Islet precursor cell (in vitro differentiated cells): ENCODE results near the gene MDM2.

ENCODE experiments used
- DNase-seq: peaks from one replicate; pipeline ENCODE4 v3.0.0-alpha.2; 2018

The MDM2 gene

DNA sequence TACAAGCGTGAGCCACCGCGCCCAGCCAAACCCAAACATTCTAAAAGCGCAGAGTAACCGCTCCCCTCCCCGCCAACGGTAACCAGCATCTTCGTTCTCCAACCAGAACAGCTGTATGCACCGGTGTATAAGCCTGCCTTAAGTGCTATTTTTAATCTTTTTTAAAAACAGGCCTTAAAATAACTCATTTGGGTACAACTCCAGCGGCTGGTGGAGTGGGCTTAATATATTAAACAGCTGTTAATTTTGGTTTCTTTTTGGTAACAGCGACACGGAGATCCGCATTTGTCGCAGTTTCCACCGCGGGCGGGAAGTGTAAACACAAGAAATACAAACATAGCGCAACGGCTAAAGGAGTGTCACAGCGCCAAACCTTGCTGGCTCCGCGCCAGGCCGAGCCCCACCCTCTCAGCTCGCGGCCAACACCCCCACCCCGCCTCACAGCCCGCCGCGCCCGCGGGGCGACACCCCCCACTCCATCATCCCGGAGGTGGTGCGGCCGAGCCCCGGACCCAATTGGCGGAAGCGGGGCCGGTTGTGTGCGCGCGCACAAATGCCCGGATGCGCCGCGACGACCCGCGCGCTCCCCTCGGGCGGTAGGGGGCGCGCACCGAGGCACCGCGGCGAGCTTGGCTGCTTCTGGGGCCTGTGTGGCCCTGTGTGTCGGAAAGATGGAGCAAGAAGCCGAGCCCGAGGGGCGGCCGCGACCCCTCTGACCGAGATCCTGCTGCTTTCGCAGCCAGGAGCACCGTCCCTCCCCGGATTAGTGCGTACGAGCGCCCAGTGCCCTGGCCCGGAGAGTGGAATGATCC lies at the start of gene MDM2:
TSS of gene MDM2 (plus strand) at position 602 of the 812 bp plus-strand sequence. CDS start 301 bp downstream, outside the sequence.
- DNase-seq = peak; percentile 99

DNA sequence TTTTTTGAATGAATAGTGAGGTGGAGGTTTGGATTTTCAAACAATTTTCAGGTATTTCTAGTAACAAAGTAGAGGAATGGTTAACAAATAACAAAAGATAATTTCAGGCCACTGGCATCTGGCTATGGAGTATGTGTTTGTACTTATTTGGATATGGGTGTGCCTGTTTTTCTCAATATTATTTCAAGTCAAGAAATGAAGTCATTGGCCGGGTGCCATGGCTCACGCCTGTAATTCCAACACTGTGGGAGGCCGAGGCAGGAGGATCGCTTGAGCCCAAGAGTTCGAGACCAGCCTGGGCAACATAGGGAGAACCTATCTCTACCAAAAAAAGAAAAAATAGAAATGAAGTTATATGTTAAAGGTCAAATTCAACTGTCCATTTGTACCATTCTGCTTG lies 48.1 kb upstream of the MDM2 start:
- no peak for DNase-seq

DNA sequence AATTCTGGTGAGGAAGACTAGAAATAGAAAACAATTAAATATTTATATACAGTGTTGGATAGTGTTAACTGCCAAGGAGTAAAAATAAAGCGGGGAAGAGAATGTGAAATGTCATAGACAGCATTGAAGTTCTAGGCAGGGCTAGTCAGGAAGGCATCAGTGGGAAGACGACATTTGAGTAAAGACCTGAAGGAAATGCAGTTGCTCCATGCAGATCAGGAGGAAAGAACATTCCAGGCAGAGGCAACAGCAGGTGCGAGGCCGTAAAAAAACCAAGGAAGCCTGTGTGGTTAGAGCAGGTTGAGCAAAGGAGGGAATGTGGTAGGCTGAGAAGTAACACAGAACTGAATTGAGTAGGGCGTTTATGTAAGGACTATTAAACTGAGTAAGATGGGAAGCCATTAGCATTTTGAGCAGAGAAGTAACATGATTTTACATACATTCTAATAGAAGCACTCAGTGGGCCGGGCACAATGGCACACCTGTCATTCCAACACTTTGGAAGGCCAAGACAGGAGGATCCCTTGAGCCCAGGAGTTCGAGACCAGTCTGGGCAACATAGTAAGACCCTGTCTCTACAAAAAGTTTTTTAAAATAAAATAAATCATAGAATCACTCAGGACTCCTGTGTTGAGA lies 47.1 kb upstream of the MDM2 start:
- DNase-seq = no peak

DNA sequence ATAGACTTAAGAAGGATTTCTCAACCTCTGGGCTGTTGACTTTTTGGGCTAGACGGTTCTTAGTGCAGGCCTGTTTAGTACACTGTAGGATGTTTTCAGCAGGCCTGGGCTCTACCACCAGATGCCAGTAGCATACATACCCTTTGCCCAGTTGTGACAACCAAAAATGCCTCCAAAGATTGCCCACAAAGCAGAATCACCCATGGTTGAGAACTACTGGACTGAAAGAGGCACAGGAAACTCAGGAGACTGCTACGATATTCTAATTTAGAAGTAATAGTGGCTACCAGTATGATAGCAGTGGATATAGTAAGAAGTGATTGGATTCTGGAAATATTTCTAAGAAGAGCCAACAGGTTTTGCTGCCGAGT lies 46.5 kb upstream of the MDM2 start:
- DNase-seq = no peak

DNA sequence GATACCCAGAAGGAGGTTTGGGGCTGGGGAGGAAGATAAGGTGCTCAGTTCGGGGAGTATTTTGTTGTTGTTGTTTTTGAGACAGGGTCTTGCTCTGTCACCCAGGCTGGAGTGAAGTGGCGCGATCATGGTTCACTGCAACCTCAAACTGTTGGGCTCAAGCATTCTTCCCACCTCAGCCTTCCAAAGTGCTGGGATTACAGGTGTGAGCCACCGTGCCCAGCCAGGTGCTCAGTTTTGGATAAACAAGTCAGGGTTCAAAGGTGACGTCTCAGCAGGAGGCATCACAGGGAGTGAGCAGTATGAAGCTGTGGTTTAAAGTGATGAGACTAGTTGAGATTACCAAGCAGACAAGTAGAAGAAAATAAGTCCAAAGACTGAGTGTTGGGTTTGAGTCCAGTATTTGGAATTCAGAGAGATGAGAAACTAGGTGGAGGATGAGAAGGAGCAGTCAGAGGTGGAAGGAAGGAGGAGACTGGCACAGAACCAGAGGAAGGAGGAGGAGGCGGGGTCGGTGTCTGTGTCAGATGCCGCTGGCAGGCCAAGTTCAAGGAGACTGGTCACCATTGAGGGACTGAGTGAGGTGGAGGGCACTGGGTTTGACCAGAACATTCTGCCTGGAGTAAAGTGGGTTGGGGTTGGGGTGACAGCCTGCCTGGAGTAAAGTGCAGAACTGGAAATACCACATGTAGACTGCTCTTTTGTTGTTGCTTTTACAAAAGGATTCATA lies 45.9 kb upstream of the MDM2 start:
- DNase-seq = no peak

DNA sequence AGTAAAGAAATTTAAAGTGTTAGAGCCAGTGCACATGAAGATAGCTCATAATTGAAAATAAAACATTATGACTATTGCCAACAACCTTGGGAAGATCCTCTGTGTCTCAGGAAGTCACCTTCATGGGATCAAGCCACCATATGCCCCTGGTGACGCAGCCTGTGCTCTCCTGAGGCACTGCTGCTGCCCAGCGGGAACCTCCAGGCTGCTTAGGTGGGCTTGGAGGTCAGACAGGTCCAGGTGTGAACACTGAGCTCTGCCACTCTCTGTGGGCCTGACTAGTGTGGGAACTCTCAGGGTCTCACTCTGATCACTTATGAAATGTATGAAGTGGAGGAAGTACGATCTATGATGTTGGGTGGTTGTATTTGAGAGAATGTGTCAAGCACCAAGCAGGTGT lies 45.3 kb upstream of the MDM2 start:
- DNase-seq = no peak

DNA sequence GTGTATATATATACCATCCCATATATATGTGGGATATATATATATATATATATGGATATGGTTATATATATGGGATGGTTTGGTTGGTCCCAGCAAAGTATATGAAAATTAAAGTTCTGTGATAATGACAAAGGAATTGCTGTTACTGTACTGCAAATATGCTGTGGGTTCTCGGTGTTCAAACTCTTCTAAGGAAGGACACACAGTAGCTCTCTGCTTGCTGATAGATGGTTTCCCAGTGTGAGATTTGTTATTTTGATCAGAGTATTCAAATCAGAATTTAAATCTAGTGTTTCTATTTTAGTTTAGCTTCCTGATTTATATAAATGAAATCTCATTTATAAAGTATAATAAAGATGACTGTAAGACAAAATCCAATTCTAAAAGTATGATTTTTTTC lies 42.3 kb upstream of the MDM2 start:
- no peak for DNase-seq

DNA sequence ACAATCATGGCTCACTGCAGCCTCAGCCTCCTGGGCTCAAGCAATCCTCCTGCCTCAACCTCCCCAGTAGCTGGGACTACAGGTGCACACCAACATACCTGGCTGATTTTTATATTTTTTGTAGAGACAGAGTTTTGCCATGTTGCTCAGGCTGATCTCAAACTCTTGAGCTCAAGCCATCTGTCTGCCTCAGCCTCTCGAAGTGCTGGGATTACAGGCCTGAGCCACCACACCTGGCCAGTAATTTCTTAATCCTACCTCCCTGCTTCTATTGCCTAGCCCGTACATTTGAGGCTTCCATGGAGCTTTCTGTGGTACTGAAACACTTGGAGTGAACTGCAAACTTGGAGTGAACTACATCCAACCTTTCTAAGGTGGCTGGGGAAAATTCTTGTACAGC lies 41.3 kb upstream of the MDM2 start:
- DNase-seq = no peak

DNA sequence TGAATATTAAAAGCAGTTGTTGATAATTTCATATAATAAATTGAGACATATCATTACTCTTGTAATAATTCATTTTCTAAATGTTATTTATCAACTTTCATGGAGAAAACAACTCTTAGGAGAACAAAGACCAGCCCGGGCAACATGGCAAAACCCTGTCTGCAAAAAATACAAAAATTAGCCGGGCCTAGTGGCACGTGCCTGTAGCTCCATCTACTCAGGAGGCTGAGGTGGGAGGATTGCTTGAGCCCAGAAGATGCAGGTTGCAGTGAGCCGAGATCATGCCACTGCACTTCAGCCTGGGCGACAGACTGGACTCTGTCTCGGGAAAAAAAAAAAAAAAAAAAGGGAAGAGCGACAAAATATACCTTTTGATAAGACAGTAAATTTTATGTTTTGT lies 40.8 kb upstream of the MDM2 start:
- DNase-seq = no peak

DNA sequence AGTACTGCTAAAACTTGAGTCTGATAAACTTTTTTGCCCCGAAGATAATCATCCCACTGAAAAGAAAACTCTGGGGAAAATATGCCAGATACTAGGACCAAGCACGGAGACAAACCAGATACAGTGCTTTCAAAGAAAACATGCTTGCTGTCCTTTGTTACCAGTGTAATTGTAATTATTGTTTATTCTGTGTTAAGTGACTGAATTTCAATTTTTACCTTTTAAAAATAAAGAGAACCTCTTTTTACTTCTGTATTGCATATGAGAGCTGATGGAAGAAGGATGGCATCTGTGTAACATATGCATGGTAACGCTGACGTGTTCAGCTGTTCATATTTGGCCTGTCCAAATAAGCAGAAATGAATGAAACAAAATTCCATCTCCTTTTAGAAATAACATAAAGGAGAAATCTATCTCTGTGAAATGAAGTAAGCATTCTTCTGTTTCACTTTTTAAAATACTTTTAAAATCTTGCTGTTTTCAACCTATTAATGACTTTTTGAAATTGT lies 39.5 kb upstream of the MDM2 start:
- no peak for DNase-seq

DNA sequence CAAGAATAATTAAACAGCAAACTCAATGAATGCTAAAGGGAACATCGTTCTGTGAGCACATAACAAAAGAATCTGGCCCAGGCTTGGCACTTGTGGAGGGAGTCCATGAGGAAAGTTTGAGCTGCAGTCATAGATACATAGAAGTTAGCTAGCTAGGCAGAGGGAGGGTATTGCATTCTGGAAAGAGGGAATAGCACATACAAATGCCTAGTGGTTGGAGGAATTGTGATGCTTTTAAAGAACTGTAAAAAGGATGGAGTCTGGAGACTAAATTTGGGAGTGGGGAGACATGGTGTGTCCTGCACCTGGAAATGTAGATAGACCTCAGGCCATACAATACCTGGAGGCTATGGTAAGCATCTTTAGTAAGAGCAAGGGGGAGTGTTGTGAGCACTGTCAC lies 38.0 kb upstream of the MDM2 start:
- DNase-seq = no peak

DNA sequence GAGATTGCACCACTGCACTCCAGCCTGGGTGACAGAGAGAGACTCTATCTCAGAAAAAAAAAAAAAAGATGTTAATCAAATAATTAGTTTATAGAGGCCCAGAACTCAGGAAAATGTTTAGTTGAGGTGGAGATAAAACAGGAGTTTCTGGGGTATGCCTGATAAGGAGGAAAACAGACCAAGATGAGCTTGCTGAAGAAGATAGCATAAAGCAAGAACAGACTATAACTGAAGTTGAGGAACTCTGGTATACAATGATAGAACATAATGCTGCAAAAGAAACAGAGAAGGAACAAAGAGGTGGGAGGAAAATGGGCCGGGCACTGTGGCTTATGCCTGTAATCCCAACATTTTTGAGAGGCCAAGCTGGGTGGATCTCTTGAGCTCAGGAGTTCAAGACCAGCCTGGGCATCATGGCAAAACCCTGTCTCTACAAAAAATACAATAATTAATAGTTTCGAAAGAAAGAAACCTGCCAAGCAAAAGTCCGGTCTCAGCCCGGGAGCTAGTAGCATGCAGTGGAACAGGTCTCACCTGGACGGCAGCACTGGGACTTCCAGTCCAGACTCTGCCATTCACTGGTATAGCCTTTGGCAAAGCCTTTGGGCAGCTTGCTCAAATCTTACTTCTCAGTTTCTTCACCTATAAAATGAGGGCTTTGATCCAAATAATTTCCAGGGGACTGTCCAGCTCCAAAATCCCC lies 36.6 kb upstream of the MDM2 start:
- DNase-seq = no peak

DNA sequence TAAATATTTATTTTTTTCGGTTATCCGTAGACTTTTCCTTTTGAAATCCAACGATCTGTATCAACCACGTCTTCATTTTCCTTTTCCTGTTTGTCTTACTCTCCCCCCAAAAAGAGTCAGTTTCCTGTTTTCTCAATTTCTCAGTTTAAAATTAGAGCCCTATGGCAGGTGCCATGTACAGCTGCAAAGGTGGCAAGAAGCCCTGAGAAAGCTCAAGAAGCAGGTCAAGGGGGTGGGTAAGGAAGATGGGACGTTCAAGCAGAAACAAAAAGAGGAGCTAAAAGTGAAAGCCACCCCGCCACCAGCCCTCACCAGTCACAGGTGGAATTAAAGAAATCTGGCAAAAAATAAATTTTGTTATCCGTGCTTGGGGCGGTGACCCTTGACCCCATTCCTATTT lies 35.3 kb upstream of the MDM2 start:
- no peak for DNase-seq

DNA sequence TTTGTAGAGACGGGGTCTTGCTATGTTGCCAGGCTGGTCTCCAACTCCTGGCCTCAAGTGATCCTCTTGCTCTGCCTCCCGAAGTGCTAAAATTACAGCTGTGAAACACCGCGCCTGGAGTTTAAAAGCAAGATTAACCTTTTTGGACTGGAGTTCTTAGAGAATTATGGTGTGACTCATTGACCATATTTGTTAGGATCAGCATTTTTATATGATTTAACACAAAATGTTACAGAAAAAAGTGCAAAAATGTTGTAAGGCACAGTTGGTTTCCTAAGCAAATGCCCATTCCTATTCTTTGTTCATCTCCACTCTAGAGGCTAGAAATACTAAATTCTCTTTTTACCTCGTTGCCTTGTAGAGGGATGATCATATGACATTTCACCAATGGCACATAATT lies 34.4 kb upstream of the MDM2 start:
- no peak for DNase-seq

DNA sequence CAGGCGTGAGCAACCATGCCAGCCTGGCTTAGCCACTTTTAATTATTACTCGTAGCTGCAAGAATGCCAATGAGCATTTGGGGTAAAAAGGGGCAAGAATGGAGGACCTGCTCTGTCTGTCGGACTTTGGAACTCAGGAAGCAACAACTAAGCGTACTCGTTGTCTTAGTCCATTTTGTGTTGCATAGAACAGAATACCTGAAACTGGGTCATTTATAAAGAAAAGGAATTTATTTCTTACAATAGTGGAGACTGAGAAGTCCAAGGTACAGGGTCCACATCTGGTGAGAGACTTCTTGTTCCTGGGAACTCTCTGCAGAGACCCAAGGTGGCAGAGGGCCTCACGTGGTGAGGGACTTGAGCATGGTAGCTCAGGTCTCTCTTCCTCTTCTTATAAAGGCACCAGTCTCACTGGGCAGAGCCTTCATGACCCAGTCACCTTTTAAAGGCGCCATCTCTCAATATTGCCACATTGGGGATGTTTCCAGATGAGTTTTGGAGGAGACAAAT lies 32.8 kb upstream of the MDM2 start:
- no peak for DNase-seq

DNA sequence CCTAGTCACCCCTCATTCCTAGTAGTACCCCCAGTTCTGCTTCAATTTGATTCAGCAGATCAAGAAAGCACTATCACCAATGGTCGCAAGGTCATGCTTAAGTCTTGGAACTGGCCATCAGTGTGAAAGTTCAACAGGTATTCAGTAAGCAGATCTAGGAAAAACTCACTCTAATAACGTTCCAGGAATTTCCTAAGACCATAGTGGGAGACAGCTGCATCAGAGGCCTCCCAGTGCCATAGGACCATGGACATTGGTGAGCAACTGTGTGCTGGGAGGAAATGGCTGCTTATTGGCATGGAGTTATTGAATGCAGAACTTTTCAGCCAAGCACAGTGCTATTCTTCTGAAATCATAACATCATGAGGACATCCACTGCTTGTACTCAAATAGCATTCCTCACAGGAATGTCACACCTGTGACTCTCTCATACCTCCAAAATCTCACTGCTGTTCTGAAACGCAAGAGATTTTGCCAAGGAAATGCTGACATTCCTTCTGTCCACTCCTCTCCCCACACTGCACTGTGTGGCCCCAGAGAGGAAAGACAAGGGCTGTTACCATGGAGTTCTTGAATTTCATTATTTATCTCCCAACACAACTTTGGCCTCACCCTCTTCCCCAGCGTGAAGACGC lies 30.9 kb upstream of the MDM2 start:
- DNase-seq = no peak

DNA sequence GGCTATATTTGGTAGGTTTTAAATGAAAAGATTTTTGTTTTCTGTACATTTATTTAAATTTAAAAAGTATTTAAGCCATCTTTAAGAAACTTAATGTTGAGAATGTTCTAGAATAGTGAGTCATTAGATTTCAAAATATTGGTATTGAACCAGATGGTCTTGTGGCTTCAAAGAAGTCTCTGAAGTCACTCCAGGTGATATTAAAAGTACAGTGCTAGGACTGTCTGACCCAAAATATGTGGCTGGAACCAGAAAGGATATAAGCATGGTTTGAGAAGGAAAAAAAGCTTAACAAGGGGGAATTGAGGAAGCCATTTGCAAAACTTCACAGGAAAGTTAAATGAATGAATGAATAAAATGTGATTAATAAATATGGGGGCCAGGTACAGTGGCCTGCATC lies 28.7 kb upstream of the MDM2 start:
- no peak for DNase-seq

DNA sequence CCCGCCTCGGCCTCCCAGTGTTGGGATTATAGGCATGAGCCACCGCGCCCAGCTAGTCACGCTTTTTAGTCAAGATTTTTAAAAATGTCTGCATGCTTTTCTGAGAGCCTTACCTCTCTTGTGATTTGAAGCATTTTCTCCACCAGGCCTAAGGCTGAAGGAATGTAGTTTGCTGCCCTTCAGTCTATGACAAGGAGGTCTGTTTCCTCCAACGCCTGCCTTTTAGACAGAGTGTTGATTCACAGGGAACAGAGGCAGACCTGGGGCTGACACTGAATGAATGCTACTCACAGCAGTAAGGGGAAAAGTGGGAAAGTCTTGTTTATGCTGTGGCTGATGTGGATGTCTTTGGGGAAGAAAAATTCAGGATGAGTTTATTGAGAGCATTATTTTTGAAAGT lies 27.2 kb upstream of the MDM2 start:
- DNase-seq = peak; percentile 94

DNA sequence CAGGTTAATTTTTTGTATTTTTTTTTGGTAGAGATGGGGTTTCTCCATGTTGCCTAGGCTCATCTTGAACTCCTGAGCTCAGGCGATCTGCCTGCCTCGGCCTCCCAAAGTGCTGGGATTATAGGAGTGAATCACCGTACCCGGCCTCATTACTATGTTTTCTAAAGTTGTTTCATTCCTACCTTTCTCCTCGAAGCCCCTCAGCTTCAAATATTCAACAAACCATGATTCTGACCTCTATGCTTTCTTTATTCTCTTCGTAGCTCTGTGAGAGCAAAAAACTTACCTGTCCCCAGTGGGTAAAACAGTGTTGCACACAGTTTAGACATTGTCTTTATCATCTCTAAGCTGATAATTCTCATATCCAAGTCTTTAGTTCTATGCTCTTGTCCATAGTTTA lies 26.2 kb upstream of the MDM2 start:
- no peak for DNase-seq

DNA sequence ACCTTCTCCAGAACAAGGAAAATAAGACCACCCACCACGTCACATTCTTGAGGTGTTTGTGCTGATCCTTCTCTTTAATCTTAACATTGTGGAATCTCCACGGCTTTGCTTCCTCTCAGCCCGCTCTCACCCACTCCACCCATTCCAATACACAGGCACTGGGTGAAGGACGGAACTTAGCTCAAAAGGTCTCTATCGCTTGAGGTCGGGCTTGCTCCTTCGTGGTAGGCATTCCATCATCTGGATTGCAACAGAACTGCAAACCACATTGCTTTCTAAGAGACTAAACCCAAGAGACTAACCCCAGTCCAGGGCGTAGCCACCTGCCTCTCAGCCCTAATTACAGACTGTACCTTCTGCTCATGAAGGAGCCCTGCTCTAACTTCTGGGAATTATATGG lies 24.0 kb upstream of the MDM2 start:
- DNase-seq = peak; percentile 70

DNA sequence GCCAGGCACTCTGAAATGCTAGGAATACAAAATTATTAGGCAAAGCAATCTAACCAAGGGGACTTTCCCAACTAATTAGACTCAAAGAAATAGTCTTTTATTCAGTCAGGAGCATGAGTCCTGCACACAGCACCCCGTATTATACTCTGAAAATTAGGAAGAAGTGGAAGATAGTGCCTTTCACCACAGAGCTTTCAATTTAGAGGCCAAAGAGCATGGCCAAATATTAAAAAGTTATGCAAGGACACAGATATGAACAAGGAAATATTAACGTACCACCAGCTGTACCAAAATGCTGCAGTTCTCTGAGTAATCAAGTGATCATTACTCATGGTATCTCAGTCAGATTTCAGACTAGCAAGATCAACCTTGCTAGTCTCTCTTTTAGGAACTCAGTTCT lies 22.6 kb upstream of the MDM2 start:
- no peak for DNase-seq

DNA sequence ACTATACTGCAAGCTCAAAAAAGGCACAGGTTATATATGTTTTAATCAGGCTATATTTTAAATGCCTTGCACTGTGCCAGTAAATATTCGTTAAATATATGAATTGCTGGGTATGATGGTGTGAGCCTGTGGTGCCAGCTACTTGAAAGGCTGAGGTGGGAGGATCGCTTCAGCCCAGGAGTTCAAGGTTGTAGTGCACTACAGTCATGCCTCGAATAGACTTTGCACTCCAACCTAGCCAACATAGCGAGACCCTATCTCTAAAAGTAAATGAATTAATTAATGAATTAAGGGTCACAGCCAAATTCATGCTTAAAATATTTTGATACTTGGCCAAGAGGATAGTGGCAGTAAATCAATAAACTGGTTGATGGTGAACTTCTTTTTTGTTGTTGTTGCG lies 22.2 kb upstream of the MDM2 start:
- no peak for DNase-seq

DNA sequence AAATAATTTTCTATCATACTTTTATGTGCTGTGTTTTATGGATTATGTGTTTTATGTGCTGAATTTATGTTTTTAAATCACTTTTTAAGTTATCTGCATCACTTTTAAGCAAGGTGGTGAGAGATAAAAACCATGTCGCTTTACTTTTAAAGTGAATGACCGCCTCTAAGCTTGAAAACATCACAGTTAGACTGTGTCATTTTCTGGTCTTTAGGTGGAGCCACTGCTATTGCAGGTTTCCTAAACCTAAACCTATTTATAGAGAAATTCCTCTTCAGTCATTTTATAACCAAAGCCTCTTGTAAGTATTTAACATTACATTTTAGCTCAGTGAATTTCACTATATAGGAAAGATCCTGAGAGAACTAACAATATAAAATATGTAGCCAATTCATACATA lies 21.0 kb upstream of the MDM2 start:
- no peak for DNase-seq
